ENCODE data around the gene DEPDC4. TPM values are rescaled to one million over a fixed set of nuclear protein-coding genes. Genes with fewer than 3 reads are reported as not detected.

DEPDC4 gene
- total RNA-seq, 1 experiment from 2014 or later: 3.2 TPM

GRCh38 chr12:100213016-100213891, 53.6 kb downstream of the DEPDC4 start:
- no peaks in the 10 kb centered on the region for H3K79me1 ChIP-seq (ENCODE audit: insufficient read depth, low read depth, low read length, poor library complexity, severe bottlenecking)
- TF ChIP-seq CTCF (conservative IDR thresholded peaks at IDR 0.05): no peak
- no peak overlapping the region for H2BK12ac ChIP-seq (ENCODE audit: insufficient read length, low read depth, low read length)
- H3K9ac ChIP-seq (ENCODE audit: extremely low read depth, insufficient read length, low read length): no peak overlapping the region
- H4K5ac ChIP-seq (ENCODE audit: insufficient read length, low read depth, low read length): no peak overlapping the region
- no peaks in the 10 kb centered on the region for H3K79me2 ChIP-seq (ENCODE audit: insufficient read depth, low read length)
- no peak overlapping the region for H2AFZ ChIP-seq (ENCODE audit: low read length)
- no peak overlapping the region for H3K56ac ChIP-seq (ENCODE audit: insufficient read length, low read depth, low read length)
- no peak overlapping the region for H3K4ac ChIP-seq (ENCODE audit: low read depth, low read length)
- H3K9me3 Mint-ChIP-seq: no peaks in the 10 kb centered on the region
- H2AK5ac ChIP-seq (ENCODE audit: insufficient read length, low read length): no peak overlapping the region
- peaks cover 10 to 49% (median 42%) of the 10 kb centered on the region in 3 experiments; a peak in 6 of 7 replicates for H3K36me3 Mint-ChIP-seq (ENCODE audit: insufficient read depth in 1 of 3, low read depth in 3 of 3)
- H3K27ac ChIP-seq (ENCODE audit: insufficient read length, low read depth, low read length): no peak overlapping the region
- H3K27ac Mint-ChIP-seq: no peak overlapping the region; a peak in 1 of 7 replicates
- no peaks in the 10 kb centered on the region for H4K20me1 ChIP-seq (ENCODE audit: control insufficient read depth, insufficient read depth, insufficient read length)
- H3K23me2 ChIP-seq (ENCODE audit: insufficient read length, low read depth, low read length, poor library complexity, severe bottlenecking): no peaks in the 10 kb centered on the region
- no peak overlapping the region for H3T11ph ChIP-seq (ENCODE audit: low read length)
- H3K27me3 ChIP-seq (ENCODE audit: insufficient read depth, low read length): no peaks in the 10 kb centered on the region
- no peaks in the 10 kb centered on the region for H3K4me1 ChIP-seq (ENCODE audit: insufficient read depth, low read length)
- no peak overlapping the region for H2BK5ac ChIP-seq (ENCODE audit: insufficient read length, low read length)
- no peak overlapping the region for H3K4me2 ChIP-seq (ENCODE audit: insufficient read depth, insufficient read length, low read length)
- H3K23ac ChIP-seq (ENCODE audit: insufficient read length, low read depth, low read length): no peak overlapping the region
- H4K91ac ChIP-seq (ENCODE audit: insufficient read length, low read depth, low read length): no peak overlapping the region
- no peaks in the 10 kb centered on the region for H3K4me1 Mint-ChIP-seq
- H2BK15ac ChIP-seq (ENCODE audit: low read depth, low read length): no peak overlapping the region
- no peak overlapping the region for H3K18ac ChIP-seq (ENCODE audit: insufficient read length, low read depth, low read length)
- H3K4me3 Mint-ChIP-seq: no peak overlapping the region
- no peak overlapping the region for H4K8ac ChIP-seq (replicated peaks; ENCODE audit: insufficient read length, low read depth, low read length)
- no peaks in the 10 kb centered on the region for H3K9me3 ChIP-seq (ENCODE audit: control insufficient read depth, low read depth, low read length)
- H2BK20ac ChIP-seq (ENCODE audit: low read depth, low read length, poor library complexity, severe bottlenecking): no peak overlapping the region
- no CpG with 5 or more reads among the region's 5 CpGs for WGBS (ENCODE audit: extremely low coverage, insufficient read length, low lambda C conversion rate)
- no peaks in the 10 kb centered on the region for H3K27me3 Mint-ChIP-seq (ENCODE audit: low read depth)
- no peak overlapping the region for H2BK120ac ChIP-seq (ENCODE audit: low read depth, low read length, poor library complexity, severe bottlenecking)
- DNase-seq: no peak
- no peak overlapping the region for H3K14ac ChIP-seq (ENCODE audit: insufficient read depth, low read length)

All from H9 (cell line).